ENCODE measurements around the gene ARL17A.
"Not testable (repeated sequence)": the region's sequence is repeated elsewhere in the genome, so short reads cannot be mapped to it uniquely, and the experiment has no call there.

The ARL17A gene

DNA sequence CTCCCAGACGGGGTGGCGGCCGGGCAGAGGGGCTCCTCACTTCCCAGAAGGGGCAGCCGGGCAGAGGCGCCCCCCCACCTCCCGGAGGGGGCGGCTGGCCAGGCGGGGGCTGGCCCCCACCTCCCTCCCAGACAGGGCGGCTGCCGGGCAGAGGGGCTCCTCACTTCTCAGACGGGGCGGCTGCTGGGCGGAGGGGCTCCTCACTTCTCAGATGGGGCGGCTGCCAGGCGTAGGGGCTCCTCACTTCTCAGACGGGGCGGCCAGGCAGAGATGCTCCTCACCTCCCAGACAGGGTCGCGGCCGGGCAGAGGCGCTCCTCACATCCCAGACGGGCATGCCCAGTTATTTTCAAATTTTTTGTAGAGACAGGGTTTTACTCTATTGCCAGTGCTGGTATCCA, 44.8 kb downstream of the ARL17A start:
- not testable (repeated sequence) for DNase-seq

DNA sequence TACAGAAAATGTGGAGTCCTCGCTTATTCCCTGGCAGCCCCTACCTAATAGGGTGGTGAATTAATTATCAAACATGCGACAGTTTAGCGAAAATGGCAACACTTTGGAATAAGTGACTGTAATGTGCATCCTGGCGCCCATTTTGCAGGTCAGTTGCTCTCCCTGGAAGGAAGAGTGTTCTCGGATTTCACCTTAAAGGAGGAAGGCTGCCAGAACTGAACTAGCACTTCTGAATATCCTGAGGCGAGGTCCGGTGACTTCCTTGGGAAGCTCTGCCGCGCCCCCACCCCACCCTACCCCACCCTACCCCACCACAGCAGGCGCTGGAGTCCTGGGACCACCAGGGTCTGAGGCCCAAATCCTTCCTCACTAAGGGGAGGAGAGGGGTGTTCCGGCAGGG, 67.3 kb downstream of the ARL17A start, which contains the start of gene LRRC37A2:
TSS of gene LRRC37A2 (plus strand) at position 301 of the 400 bp plus-strand sequence. CDS start 245 bp downstream, outside the sequence.
- DNase-seq: not testable (repeated sequence)

DNA sequence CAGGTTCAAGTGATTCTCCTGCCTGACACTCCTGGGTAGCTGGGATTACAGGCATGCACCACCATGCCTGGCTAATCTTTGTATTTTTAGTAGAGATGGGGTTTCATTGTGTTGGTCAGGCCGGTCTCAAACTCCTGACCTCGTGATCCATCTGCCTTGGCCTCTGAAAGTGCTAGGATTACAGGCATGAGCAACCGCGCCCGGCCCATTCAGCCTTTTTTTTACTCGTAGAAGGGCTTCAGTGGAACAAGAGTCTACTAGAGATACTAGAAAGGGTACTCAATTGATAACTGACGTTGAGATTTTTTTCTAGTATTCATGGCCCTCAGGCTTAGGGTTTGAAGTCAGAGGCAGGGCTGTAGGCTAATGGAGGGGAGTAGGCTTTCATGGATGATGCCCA, 73.6 kb downstream of the ARL17A start:
- DNase-seq: not testable (repeated sequence)

DNA sequence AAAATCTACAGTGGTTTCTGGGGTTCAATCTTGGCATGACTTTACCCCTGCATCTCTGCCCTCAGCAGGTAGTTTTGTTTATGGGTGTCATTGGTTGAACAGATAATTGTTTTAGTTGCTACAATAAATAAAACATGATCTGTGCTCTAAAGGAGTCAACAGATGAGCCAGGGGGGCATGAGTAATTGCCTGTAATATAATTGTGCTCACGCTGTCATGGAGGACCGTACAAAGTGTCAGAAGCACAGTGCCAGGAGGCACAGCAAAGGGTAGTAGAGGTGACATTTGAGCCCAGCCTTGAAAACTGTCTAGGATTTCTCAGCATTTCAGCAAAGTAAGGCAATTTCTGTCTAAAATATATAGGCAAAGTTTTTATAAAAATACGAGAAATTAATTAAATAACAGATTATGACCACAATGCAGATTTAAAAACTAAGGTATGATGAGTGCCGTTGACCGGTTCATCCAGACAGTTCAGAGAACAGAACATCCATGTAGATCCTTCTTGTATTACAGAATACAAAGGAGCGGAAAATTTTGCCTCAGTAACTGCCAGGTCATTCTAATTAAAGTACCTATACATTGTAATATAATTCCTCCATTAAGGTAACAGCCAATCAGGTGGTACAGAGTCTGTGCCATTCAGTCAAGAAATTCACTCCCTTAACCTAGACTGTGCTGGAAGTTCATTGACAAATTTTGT, 79.9 kb downstream of the ARL17A start:
- not testable (repeated sequence) for DNase-seq

DNA sequence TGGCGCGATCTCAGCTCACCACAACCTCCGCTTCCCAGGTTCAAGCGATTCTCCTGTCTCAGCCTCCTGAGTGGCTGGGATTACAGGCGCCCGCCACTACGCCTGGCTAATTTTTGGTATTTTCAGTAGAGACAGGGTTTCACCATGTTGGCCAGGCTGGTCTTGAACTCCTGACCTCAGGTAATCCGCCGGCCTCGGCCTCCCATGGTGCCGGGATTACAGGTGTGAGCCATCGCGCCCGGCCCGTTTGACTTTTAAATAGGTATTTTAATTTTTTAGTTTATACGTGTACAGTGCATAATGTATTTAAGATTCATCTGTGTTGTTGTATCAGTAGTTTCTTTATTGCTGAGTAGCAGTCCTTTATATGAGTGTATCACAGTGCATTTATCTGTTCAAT, 87.5 kb downstream of the ARL17A start:
- DNase-seq: not testable (repeated sequence)

DNA sequence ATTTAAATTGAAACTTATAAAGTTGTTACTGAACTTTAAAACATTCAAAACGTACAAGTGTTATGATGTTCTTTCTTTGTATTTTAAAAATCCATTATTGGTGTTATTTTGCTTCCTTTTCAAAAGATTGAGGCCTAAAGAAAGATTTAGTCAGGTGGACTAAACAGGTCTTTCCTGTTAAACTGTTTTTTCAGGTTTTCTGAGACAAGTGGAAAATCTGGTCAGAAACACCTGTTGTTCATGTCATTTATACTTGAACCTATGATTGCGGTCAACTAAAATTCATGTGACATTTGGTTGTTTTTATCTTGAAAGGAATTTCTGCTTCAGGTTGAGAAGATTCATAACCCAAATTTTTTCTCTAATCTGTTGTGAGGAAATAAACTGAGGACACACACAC, 98.2 kb downstream of the ARL17A start:
- DNase-seq: not testable (repeated sequence)

DNA sequence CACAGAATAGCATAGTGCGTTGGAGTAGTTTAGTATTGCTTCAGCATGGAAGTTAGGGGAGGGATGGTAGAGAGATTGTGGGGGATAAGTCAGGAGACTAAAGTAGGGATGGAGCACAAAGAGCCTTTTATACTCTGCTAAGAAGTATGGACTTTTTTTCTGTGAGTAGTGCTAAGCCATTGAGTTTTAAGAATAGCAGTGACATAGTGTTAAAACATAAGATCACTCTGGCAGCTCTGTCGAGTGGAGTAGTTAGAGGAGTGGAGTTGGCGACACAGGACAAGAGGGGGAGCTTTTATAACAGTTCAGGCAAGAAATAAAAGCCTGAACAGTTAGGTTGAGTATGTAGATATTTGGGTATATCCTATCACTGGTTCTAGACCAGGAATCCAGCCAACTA, 100.7 kb downstream of the ARL17A start:
- DNase-seq: not testable (repeated sequence)

DNA sequence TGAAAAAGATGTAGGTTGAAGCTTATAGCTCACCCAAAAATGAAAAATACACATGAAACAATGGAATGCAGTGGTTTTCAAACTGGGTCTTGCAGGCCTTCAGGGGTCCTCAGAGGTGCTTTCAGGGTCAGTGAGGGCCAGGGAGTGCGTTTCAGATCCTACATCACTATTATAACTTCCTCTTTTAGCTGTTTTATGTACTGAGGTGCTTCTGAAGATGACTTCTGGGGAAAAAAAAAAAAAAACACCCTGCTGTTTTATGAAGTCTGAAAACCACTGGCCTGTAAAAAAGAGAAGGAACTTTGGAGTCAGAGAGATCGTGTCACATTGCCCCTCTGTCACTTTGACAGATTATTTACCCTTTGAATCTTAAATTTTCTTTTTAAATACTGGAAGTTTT, 103.9 kb downstream of the ARL17A start:
- not testable (repeated sequence) for DNase-seq

DNA sequence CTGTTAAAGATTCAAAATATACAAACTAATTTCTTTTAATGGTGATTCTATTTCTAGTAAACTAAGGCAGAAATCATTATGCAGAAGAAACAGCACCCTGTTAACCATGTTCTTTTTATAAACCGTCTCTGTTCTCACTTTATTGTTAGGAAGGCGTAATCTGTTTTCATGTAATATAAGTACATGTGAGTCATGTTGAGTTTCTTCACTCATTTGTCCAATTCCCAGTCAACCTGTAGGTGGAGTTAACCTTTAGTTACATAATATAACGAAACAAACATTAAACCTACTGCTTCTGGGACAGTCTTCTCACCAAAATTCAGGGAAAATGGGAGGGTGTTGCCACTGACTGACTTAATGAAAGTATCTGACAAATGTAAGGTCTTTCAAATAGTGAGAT, 105.0 kb downstream of the ARL17A start:
- not testable (repeated sequence) for DNase-seq

DNA sequence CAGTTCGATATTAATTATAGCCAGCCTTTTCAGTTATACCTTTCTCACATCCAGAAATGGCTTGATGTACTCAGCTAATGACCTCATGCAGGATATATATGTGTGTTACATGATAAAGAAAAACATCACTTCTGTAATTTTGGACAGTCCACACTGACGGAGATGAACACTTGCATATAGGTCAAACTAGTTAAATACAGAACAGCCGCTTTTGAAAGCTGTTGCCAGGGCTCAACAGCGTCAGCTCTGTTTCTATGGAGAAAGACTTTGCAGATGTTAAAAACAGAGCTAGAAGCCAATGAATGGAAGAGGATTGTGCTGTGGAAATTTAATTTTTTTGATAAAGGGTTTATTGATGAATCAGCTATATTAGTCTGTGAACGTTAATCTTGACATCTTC, 111.9 kb downstream of the ARL17A start:
- DNase-seq: not testable (repeated sequence)

All from stimulated activated CD8-positive, alpha-beta memory T cell treated with anti-CD3 and anti-CD28 coated beads, Interleukin-4, amount 100 ng/mL, for 48 hours (primary cell).